ENCODE measurements around the gene FICD.
A peak's percentile ranks its signal among the peaks of the same experiment; 100 is the strongest.

FICD gene

GRCh38 chr12:108505129-108505528 lies 9.9 kb upstream of the FICD start:
- DNase-seq: no peak

GRCh38 chr12:108507971-108508642 lies 7.0 kb upstream of the FICD start:
- DNase-seq: no peak

GRCh38 chr12:108509806-108510205 lies 5.3 kb upstream of the FICD start:
- DNase-seq: no peak

GRCh38 chr12:108510836-108511235 lies 4.2 kb upstream of the FICD start:
- no peak for DNase-seq

GRCh38 chr12:108511633-108512540 lies 3.2 kb upstream of the FICD start:
- DNase-seq: peak; percentile 80

GRCh38 chr12:108514468-108514972 lies 557 bp upstream of the FICD start:
- DNase-seq: no peak

GRCh38 chr12:108515916-108516315 lies 839 bp downstream of the FICD start:
- DNase-seq: no peak

GRCh38 chr12:108516511-108517275 lies 1.6 kb downstream of the FICD start:
- no peak for DNase-seq

GRCh38 chr12:108517288-108518100 lies 2.4 kb downstream of the FICD start:
- DNase-seq: no peak

- DNase-seq: no peak
These were observed 3.1 kb downstream of the FICD start for GRCh38 chr12:108518101-108518715.

- DNase-seq: no peak
These were observed 3.8 kb downstream of the FICD start for GRCh38 chr12:108518716-108519496.

GRCh38 chr12:108519558-108519957 lies 4.5 kb downstream of the FICD start:
- peak; percentile 12 for DNase-seq

- DNase-seq: no peak
These were observed 8.3 kb downstream of the FICD start for GRCh38 chr12:108523365-108523764.

- DNase-seq: no peak
These were observed 10.6 kb downstream of the FICD start for GRCh38 chr12:108525681-108526080.

- no peak for DNase-seq
These were observed 11.5 kb downstream of the FICD start for GRCh38 chr12:108526482-108527165.

- no peak for DNase-seq
These were observed 12.1 kb downstream of the FICD start for GRCh38 chr12:108527166-108527496.

GRCh38 chr12:108530161-108530560 lies 15.1 kb downstream of the FICD start:
- DNase-seq: no peak

GRCh38 chr12:108531929-108532848 lies 17.1 kb downstream of the FICD start:
- DNase-seq: no peak

- DNase-seq: no peak
These were observed 23.1 kb downstream of the FICD start for GRCh38 chr12:108538146-108538545.
